WTC11 (cell line): ENCODE measurements around the gene FCHSD2. TPM values are rescaled to one million over a fixed set of nuclear protein-coding genes. Genes with fewer than 3 reads are reported as not detected.

Source experiments
- ATAC-seq: fragments of 200-7000 bp; cut with Tn5 transposase; 2 replicates; pipeline ENCODE4 v1.10.0; 2021; ENCODE audit warnings: mild to moderate bottlenecking, moderate library complexity
- CTCF ChIA-PET: fragments of 300-600 bp; sonication (Branson Sonifier 250); formaldehyde crosslinking; loops from one replicate; lab custom pipeline; 2021; ENCODE audit warnings: antibody characterized with exemption; lab: Charles Lee
- POLR2A ChIA-PET: fragments of 350-600 bp; sonication (Branson Sonifier 250); formaldehyde crosslinking; loops from one replicate; lab custom pipeline; 2021; ENCODE audit warnings: antibody characterized with exemption; lab: Charles Lee
- DNase-seq: peaks from one replicate; pipeline ENCODE4 v3.0.0; 2021; ENCODE audit warnings: low spot score
- H3K27ac Mint-ChIP-seq: 2 replicates; pipeline ENCODE4 v1.8.0; 2021; ENCODE audit warnings: mixed read lengths
- H3K27me3 Mint-ChIP-seq: 2 replicates; pipeline ENCODE4 v1.8.0; 2021; ENCODE audit warnings: low read depth, mild to moderate bottlenecking, moderate library complexity, mixed read lengths
- H3K36me3 Mint-ChIP-seq: 2 replicates; pipeline ENCODE4 v1.8.0; 2021; ENCODE audit warnings: mixed read lengths
- H3K4me1 Mint-ChIP-seq: 2 replicates; pipeline ENCODE4 v1.8.0; 2022; ENCODE audit warnings: mixed read lengths
- H3K4me3 Mint-ChIP-seq: 2 replicates; pipeline ENCODE4 v1.8.0; 2021; ENCODE audit warnings: mild to moderate bottlenecking, moderate library complexity, mixed read lengths
- H3K9me3 Mint-ChIP-seq: 2 replicates; pipeline ENCODE4 v1.8.0; 2021; ENCODE audit warnings: mixed read lengths
- AFF4 ChIP-seq: sonication (generic); formaldehyde crosslinking; IDR thresholded peaks from 2 replicates; pipeline ENCODE4 v1.8.1; 2023; ENCODE audit warnings: mild to moderate bottlenecking, missing genetic modification reagents, borderline replicate concordance
- CDX4 ChIP-seq: fragments of 250-450 bp; sonication (Bioruptor Pico); IDR thresholded peaks from 2 replicates; pipeline ENCODE4 v1.9.0; 2021; ENCODE audit warnings: moderate library complexity, mild to moderate bottlenecking, inconsistent platforms, borderline replicate concordance
- CREB1 ChIP-seq: sonication (generic); formaldehyde crosslinking; IDR thresholded peaks from 2 replicates; pipeline ENCODE4 v1.8.0; 2023; ENCODE audit warnings: mild to moderate bottlenecking, missing genetic modification reagents
- CTCF ChIP-seq: fragments of 200-600 bp; IDR thresholded peaks from 2 replicates; pipeline ENCODE4 v1.8.0; 2022; ENCODE audit warnings: antibody characterized with exemption
- E2F5 ChIP-seq: sonication (generic); formaldehyde crosslinking; IDR thresholded peaks from 2 replicates; pipeline ENCODE4 v1.8.1; 2022; ENCODE audit warnings: mild to moderate bottlenecking, moderate library complexity, missing genetic modification reagents
- ETV6 ChIP-seq: sonication (generic); formaldehyde crosslinking; IDR thresholded peaks from 2 replicates; pipeline ENCODE4 v1.8.1; 2022; ENCODE audit warnings: mild to moderate bottlenecking, missing genetic modification reagents
- GABPB1 ChIP-seq: sonication (generic); formaldehyde crosslinking; IDR thresholded peaks from 2 replicates; pipeline ENCODE4 v1.8.1; 2023; ENCODE audit warnings: mild to moderate bottlenecking, missing genetic modification reagents
- MAX ChIP-seq: sonication (generic); formaldehyde crosslinking; IDR thresholded peaks from 2 replicates; pipeline ENCODE4 v1.8.0; 2022; ENCODE audit warnings: mild to moderate bottlenecking, missing genetic modification reagents
- MYBL2 ChIP-seq: sonication (generic); formaldehyde crosslinking; IDR thresholded peaks from 2 replicates; pipeline ENCODE4 v1.8.1; 2023; ENCODE audit warnings: mild to moderate bottlenecking, moderate library complexity, missing genetic modification reagents
- NR1H2 ChIP-seq: sonication (generic); formaldehyde crosslinking; IDR thresholded peaks from 2 replicates; pipeline ENCODE4 v1.9.0; 2021; ENCODE audit warnings: mild to moderate bottlenecking, moderate library complexity, missing genetic modification reagents
- OVOL2 ChIP-seq: fragments of 250-450 bp; sonication (Bioruptor Pico); IDR thresholded peaks from 2 replicates; pipeline ENCODE4 v1.9.0; 2021; ENCODE audit warnings: mild to moderate bottlenecking, borderline replicate concordance
- PRDM15 ChIP-seq: sonication (generic); formaldehyde crosslinking; IDR thresholded peaks from 2 replicates; pipeline ENCODE4 v1.8.0; 2022; ENCODE audit warnings: missing genetic modification reagents
- SP1 ChIP-seq: sonication (generic); formaldehyde crosslinking; conservative IDR thresholded peaks from 2 replicates; pipeline ENCODE4 v1.8.1; 2022; ENCODE audit warnings: missing genetic modification reagents
- TEAD1 ChIP-seq: sonication (generic); formaldehyde crosslinking; IDR thresholded peaks from 2 replicates; pipeline ENCODE4 v1.8.0; 2022; ENCODE audit warnings: mild to moderate bottlenecking, missing genetic modification reagents
- TEAD4 ChIP-seq: sonication (generic); formaldehyde crosslinking; IDR thresholded peaks from 2 replicates; pipeline ENCODE4 v1.8.0; 2022; ENCODE audit warnings: mild to moderate bottlenecking, missing genetic modification reagents
- USF1 ChIP-seq: sonication (generic); formaldehyde crosslinking; IDR thresholded peaks from 2 replicates; pipeline ENCODE4 v1.8.0; 2022; ENCODE audit warnings: mild to moderate bottlenecking, missing genetic modification reagents
- ZNF232 ChIP-seq: sonication (generic); formaldehyde crosslinking; IDR thresholded peaks from 2 replicates; pipeline ENCODE4 v1.8.0; 2022; ENCODE audit warnings: mild to moderate bottlenecking, missing genetic modification reagents
- ZNF532 ChIP-seq: fragments of 250-450 bp; sonication (Bioruptor Pico); IDR thresholded peaks from 2 replicates; pipeline ENCODE4 v1.9.0; 2021; ENCODE audit warnings: mild to moderate bottlenecking, borderline replicate concordance
- total RNA-seq: library from RNA; stranded (reverse); gene quantifications from 3 replicates; pipeline ENCODE4 v1.2.3, GENCODE V29; 2021

Gene FCHSD2
- total RNA-seq, 1 experiment from 2014 or later, result 10.1 TPM

- POLR2A ChIA-PET, result interaction anchor here (0.8 to 1.4 kb wide), 5 partner anchors 12 to 62 kb away, joined by 3 to 5 read pairs (median 3); no protein-coding TSS in a partner anchor
- CTCF ChIA-PET, result interaction anchor here (0.6 to 4.5 kb wide), 60 partner anchors 9 to 741 kb away, joined by 3 to 81 read pairs (median 4); partner anchors contain the start of genes ARAP1, ATG16L2 and FCHSD2
- DNase-seq, result peak; percentile 95
- TF ChIP-seq GABPB1 (peak; percentile 66; the same call in 1 of the 2 replicates), SP1 (CRISPR knock-in tag) (peak; percentile 71), TEAD4 (CRISPR knock-in tag) (peak; percentile 50; the same call in 1 of the 2 replicates), CTCF (peak; percentile 92), ETV6 (CRISPR knock-in tag) (peak; percentile 80), AFF4 (CRISPR knock-in tag) (no peak), E2F5 (CRISPR knock-in tag) (0 out of 2 replicates have a peak, but pooled peaks have one; percentile 45), MYBL2 (CRISPR knock-in tag) (peak; percentile 23; the same call in 1 of the 2 replicates), OVOL2 (CRISPR knock-in tag) (no peak), TEAD1 (CRISPR knock-in tag) (peak; percentile 51; the same call in 1 of the 2 replicates), MAX (peak; percentile 85), ZNF532 (no peak), CREB1 (CRISPR knock-in tag) (no peak), CDX4 (no peak), NR1H2 (CRISPR knock-in tag) (no peak), ZNF232 (CRISPR knock-in tag) (peak; percentile 76; the same call in 1 of the 2 replicates), PRDM15 (peak; percentile 86), USF1 (CRISPR knock-in tag) (peak; percentile 34)
Observed at GRCh38 chr11:72793425-72794367, 348.4 kb downstream of the FCHSD2 start, which contains the start of gene STARD10. Gene STARD10, minus strand, starts transcription at chr11:72794047. Its CDS starts 12,866 bp downstream, at chr11:72781181.

More at GRCh38 chr11:72793425-72794367, 348.4 kb downstream of the FCHSD2 start, which contains the start of gene STARD10:
- H3K4me3 Mint-ChIP-seq, result peak within 1 kb of the TSS; percentile 98
- ATAC-seq, result peak; percentile 86
- no peaks in the 10 kb centered on the region for H3K27me3 Mint-ChIP-seq
- H3K36me3 Mint-ChIP-seq, result no peaks in the 10 kb centered on the region
- peaks cover 25% of the 10 kb centered on the region for H3K4me1 Mint-ChIP-seq
- peak within 1 kb of the TSS; percentile 98 for H3K27ac Mint-ChIP-seq
- H3K9me3 Mint-ChIP-seq, result no peaks in the 10 kb centered on the region
